ENCODE data around the gene FAM90A1.
"Not testable (repeated sequence)": the region's sequence is repeated elsewhere in the genome, so short reads cannot be mapped to it uniquely, and the experiment has no call there.

DNA sequence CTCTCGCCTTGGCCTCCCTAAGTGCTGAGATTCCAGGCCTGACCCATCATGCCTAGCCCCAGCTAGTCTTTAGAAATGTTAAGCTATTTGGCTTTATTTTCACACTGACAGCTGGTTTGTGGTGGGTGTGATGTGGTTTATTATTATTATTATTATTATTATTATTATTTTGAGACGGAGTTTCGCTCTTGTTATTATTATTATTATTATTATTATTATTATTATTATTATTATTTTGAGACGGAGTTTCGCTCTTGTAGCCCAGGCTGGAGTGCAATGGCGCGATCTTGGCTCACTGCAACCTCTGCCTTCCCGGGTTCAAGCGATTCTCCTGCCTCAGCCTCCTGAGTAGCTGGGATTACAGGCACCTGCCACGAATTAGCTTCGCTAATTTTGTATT, 1.2 kb upstream of the FAM90A1 start:
- TF ChIP-seq EZH2phosphoT487 (conservative IDR thresholded peaks at IDR 0.05; ENCODE audit: low read length), result not testable (repeated sequence)
- TF ChIP-seq, protein P1, sequence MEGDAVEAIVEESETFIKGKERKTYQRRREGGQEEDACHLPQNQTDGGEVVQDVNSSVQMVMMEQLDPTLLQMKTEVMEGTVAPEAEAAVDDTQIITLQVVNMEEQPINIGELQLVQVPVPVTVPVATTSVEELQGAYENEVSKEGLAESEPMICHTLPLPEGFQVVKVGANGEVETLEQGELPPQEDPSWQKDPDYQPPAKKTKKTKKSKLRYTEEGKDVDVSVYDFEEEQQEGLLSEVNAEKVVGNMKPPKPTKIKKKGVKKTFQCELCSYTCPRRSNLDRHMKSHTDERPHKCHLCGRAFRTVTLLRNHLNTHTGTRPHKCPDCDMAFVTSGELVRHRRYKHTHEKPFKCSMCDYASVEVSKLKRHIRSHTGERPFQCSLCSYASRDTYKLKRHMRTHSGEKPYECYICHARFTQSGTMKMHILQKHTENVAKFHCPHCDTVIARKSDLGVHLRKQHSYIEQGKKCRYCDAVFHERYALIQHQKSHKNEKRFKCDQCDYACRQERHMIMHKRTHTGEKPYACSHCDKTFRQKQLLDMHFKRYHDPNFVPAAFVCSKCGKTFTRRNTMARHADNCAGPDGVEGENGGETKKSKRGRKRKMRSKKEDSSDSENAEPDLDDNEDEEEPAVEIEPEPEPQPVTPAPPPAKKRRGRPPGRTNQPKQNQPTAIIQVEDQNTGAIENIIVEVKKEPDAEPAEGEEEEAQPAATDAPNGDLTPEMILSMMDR (IDR thresholded peaks at IDR 0.05; ENCODE audit: insufficient read depth, low read length, poor library complexity, severe bottlenecking), result not testable (repeated sequence)
